NCI-H2171 treated with DMSO at 0.1 percent for 48 hours (cell line): ENCODE measurements around the gene TRPM4.
"Not testable (repeated sequence)": the region's sequence is repeated elsewhere in the genome, so short reads cannot be mapped to it uniquely, and the experiment has no call there.

Experiments
- DNase-seq: peaks from one replicate; lab custom pipeline; 2025; lab: John Stamatoyannopoulos, UW

Gene TRPM4

DNA sequence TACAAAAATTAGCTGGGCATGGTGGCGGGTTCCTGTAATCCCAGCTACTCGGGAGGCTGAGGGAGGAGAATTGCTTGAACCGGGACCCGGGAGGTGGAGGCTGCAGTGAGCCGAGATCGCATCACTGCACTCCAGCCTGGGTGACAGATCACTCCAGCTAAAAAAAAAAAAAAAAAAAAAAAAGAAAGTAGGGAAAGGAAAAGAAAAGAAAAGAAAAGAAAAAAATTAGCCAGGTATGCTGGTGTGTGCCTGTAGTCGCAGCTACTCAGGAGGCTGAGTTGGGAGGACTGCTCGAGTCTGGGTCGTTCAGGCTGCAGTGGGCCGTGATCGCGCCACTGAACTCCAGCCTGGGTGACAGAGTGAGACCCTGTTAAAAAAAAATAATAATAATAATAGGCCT, 30.4 kb upstream of the TRPM4 start:
- DNase-seq: not testable (repeated sequence)

DNA sequence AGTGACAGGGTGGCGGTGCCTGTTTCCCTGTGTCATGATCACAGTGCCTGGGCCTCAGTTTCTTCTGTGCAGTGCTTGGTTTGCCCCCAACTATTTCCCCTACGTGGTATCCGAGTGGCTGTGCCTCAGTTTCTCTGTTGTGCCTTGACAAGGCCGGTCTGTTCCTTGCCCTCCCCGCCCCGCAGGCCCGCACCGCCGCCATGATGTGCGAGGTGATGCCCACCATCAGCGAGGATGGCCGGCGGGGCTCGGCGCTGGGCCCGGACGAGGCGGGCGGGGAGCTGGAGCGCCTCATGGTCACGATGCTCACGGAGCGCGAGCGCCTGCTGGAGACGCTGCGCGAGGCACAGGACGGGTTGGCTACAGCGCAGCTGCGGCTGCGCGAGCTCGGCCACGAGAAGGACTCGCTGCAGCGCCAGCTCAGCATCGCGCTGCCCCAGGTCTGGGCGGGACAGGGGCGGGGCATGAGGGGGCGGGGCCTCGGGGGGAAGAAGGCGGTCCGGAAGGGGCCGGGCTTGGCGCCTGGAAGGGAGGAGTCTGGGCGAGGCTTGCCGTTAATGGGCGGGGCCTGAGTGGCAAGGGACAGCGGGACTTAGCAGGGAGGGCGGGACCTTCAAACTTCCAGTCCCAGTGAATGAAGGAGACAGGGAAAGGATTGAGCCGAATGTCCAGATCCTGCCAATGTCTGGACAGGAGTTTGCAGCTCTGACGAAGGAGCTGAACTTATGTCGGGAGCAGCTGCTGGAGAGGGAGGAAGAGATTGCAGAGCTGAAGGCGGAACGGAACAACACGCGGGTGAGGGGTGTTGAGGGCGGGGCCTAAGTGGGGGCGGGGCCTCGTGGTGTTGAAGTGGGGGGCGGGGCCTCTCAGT, 29.7 kb upstream of the TRPM4 start:
- peak; percentile 93 for DNase-seq

DNA sequence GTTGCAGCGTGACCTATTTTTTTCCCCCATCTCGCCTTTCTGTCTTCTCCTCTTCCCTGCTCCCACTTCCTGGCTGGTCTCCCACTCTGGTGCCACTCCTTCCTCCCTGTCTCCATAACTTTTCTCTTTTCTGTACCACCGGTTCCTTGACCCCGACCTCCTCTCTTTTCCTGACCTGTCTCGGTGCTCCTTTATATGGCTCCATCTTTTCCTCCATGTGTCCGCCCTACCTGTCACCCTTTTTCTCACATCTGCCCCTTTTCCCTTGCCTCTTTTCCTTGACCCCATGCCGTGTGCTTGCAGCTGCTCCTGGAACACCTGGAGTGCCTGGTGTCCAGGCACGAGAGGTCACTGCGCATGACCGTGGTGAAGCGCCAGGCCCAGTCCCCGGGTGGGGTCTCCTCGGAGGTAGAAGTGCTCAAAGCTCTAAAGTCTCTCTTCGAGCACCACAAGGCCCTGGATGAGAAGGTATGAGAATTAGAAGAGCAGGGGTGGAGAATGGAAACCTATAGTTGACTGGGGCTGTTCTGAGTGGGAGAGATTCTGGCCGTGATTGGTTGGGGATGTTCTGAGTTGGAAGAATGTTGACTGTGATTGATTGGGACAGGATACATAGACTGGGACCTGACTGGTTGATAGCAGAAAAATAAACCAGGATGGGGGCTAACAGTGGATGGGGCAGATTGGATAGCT, 28.9 kb upstream of the TRPM4 start:
- no peak for DNase-seq

DNA sequence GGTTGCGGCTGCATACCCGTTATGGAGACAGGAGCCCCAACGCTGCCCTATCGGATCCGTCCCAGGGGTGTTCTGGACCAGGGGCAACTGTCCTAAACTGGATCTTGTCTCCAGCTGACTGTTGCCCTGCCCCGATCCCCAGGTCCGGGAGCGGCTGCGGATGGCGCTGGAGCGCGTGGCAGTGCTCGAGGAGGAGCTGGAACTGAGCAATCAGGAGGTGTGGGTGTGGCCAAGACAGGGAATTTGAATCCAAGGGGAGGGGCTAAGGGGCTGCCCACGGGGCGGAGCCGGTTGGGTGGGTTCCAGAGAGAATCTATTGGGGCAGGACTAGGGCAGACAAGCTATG, 28.4 kb upstream of the TRPM4 start:
- DNase-seq: no peak

DNA sequence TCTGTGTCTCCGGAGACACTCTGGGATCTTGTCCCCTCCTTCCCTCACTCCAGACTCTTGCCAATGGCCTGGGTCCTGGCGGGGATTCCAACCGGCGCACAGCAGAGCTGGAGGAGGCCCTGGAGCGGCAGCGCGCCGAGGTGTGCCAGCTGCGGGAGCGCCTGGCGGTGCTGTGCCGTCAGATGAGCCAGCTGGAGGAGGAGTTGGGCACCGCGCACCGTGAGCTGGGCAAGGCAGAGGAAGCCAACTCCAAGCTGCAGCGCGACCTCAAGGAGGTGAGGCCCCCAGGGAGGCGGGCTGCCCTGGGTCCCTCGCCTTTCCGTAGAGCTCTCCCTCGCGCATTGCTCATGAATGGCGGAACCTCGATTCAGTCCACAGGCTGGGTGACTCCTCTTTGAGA, 27.3 kb upstream of the TRPM4 start:
- DNase-seq: no peak

DNA sequence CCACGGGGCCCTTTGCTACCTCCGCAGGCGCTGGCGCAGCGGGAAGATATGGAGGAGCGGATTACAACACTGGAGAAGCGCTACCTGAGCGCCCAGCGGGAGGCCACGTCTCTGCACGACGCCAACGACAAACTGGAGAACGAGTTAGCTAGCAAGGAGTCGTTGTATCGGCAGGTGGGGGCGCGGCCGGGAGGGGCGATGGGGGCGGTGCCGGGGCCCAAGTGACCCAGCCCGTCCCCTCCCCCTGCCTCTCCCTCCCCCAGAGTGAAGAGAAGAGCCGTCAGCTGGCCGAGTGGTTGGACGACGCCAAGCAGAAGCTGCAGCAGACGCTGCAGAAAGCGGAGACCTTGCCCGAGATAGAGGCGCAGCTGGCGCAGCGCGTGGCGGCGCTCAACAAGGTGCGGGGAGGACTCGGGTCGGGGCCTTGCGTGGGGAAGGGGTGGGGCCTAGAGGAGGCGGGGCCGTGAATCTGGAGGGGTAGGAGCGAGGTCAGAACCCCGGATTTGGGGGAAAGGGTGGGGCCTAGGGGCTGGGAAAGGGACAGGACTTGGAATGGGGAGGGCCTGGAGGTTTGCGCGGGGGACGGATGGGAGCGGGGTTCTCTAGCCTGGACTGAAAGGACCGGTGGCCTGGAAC, 24.5 kb upstream of the TRPM4 start:
- no peak for DNase-seq

DNA sequence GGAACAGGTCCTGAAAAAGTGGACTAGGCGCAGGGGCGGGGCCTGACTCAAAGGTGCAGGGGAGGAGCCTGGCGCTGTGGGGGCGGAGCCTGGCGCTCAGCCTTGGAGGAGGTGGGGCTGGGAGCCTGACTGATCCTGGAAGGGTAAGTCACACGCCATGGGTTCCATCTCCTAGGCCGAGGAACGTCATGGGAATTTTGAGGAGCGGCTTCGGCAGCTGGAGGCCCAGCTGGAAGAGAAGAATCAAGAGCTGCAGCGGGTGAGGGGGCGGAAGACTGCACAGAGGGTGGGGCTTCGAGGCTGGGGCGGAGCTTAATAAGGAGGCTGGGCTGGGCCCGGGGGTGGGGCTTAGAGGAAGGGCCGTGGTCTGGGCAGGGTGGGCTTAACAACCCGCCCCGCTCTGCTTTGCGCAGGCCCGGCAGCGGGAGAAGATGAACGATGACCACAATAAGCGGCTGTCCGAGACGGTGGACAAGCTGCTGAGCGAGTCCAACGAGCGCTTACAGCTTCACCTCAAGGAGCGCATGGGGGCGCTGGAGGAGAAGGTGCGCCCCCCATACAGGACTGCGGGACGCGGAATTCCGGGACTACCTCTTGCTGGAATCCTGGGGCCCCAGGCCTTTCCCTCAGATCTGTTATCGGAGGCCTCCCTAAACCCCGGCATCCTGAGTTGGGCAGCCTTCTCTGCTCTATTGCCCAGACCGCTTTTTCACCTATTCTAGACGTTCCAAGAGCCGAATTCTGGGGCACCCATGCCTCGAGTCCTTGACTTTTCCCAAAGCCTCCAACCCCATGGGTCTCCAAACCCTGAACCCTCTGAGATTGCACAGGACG, 23.8 kb upstream of the TRPM4 start:
- no peak for DNase-seq

DNA sequence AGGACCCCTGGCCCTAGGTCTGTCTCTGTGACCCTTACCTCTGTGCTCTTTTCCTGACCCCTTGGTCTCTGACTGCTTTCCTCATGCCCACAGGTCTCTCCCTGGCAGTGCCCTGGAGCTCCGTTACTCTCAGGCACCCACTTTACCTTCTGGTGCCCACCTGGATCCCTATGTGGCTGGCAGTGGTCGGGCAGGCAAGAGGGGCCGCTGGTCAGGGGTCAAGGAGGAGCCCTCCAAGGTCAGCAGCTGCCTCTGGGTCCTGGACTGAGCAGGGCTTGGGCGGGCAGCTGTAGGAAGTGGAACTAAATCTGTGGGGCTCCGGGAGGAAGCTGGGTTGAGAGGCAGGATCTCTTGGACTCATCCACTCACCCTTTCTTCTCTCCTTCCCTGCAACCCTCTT, 21.9 kb upstream of the TRPM4 start:
- DNase-seq: no peak

DNA sequence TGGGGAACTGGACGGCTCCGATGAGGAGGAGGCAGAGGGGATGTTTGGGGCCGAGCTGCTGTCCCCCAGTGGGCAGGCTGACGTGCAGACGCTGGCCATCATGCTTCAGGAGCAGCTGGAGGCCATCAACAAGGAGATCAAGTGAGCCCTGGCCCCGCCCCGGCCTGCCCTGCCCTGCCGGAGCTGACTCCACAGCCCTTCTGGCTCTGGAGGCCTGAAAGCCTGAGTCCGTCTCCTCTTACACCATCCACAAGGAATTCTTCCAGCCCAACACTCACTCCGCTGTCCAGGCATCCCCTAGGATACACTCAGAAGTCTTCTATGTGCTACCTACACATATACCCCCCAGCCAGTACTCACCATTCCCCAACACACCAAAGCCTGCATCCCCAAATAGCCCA, 20.8 kb upstream of the TRPM4 start:
- no peak for DNase-seq

DNA sequence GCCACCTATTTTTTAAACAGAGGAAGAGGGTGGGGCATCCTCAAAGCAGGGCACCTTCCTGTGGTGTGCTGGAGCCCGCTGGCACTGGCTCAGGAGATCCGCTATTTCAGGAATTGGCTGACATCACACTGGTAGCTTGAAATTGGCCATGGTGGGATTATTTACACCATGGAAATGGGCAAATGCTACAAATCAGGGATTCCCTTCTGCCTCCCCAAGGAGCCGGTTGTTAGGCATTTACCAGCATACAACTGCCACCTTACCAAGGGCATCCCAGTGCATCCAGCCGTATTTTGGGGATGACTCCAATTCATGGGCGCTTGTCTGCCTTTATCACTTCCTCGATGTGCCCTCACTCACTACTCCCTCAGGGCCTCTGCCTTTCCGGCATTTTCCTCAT, 16.6 kb upstream of the TRPM4 start:
- no peak for DNase-seq

DNA sequence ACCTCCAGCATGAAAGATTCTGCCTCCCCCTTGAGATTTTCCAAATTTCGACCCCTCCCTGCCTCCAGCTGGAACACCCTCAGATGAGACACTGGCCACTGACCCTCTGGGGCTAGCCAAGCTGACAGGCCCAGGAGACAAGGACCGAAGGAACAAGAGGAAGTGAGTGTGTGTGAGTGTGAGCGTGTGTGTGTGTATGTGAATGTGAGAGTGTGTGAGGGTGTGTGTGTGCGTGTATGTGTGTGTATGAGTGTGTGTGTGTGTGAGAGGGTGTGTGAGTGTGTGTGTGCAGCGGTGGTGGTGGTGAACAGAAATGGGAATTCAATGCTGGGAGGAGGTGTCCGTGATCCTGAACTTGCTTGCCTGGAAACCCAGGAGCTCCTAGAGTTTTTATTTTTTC, 16.2 kb upstream of the TRPM4 start:
- no peak for DNase-seq

DNA sequence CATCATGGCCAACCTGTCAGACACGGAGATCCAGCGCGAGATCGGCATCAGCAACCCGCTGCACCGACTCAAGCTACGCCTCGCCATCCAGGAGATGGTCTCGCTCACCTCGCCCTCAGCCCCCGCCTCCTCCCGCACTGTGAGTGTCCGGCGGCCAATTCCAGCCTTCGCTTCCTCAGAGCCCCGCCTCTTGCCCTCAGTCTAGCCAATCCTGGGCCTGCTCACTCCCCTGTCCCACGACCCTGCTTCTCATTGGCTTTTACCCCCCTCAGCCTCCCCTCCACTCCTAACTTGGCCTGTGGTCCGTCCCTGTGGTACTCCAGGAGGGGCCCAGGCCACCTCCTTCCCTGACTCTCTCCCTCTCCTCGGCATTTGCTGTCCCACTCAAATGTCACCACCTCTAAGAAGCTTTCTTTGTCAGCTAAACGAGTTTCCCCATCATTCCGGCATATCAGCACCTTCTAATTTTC, 14.7 kb upstream of the TRPM4 start:
- DNase-seq: peak; percentile 59

DNA sequence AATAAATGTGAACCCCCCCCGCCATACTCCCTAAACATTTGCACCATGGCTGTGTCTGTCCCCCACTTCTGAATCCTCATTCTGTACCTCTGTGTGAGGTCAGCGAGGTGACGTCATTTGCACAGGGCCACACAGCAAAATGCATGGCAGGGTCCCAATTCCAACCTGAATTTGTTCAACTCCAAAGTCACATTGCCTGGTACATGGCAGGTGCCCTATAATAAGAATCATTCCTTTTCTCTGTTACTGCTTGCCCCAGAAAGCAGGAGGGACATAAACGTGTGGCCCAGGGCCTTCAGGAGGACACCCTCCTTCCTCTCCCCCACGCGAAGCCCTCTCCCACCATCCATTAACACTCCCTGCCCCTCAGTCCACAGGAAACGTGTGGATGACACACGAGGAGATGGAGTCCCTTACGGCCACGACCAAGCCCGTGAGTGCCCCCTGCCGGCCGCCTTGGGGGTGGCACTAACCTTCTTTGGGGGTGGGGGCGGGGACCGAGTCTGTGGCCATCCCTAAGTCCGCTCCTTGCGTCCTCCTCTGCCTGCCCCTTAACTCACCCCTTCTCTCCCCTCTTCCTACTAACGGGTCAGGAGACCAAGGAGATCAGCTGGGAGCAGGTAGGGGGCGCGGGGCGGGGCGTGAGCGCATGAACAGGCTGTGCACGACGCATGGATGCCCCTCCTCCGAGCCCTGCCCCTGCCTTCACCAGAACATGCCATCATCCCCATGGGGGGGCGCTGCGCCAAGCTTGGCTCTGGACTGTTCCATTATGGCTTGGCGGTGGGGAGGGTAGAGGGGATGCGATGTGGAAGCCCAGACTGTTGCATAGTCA, 11.8 kb upstream of the TRPM4 start:
- DNase-seq: no peak

DNA sequence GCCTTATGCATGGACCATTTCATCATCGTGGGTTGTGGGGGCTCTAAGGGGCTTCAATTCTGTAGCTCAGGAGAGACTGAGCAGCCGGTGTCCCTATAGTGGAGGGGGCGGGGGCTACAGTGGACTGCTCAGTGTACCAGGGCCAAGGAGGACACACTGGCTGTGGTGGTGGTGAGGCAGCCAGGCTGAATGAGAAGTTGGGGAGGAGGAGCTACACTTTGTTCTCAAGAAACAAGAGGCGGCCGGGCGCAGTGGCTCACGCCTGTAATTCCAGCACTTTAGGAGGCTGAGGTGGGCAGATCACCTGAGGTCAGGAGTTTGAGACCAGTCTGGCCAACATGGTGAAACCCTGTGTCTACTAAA, 11.2 kb upstream of the TRPM4 start:
- DNase-seq: not testable (repeated sequence)

DNA sequence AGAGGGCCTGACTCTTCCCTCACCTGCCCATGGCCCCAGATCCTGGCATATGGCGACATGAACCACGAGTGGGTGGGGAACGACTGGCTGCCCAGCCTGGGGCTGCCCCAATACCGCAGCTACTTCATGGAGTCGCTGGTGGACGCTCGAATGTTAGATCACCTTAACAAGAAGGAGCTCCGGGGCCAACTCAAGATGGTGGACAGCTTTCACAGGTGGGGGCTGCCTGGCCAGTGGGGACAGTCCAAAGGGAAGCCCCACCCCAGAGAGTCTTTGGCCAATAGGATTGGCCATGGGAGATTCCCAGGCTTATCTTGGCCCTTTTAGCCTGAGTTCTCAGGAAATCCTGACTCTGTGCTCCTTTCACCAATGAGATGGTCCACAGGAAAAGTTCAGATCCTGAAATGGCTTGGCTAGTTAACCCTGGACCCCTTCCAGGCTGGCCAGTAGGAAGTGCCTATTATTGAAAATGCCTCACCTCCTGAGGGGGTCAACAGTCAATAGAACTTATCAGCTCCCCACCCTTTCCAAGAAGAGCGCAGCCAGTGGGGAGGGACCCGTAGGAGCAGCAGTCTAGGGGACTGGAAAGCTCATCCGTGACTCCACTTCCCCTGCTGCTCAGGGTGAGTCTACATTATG, 9.4 kb upstream of the TRPM4 start:
- DNase-seq: no peak

DNA sequence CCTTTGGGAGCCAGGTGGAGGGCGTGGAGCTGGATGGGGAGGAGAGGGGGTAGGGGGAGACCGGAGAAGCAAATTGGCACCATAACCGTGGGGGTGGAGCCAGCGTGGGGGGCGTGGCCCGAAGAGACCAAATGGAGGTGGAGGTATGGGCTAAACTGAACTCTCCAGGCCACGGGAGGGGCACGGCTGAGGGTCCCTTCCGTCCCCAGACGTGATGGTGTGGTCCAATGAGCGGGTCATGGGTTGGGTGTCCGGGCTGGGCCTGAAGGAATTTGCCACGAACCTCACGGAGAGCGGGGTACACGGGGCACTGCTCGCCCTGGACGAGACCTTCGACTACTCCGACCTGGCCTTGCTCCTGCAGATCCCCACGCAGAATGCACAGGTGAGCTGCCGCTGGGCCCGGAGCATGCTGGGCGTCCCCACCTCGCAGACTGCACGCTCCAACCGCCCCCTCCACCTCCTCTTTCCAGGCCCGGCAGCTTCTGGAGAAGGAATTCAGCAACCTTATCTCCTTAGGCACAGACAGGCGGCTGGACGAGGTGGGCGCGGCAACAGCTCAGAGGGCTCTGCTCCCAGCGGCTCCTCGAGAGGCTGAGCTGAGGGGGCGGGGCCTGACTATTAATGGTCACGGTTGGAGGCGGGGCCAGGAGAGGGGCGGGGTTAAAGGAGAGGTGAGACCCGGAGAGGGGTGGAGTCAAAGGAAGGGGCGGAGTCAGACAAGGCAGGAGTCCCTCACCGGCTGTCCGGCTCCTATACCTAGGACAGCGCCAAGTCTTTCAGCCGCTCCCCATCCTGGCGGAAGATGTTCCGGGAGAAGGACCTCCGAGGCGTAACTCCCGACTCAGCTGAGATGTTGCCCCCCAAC, 8.6 kb upstream of the TRPM4 start:
- DNase-seq: peak; percentile 96

DNA sequence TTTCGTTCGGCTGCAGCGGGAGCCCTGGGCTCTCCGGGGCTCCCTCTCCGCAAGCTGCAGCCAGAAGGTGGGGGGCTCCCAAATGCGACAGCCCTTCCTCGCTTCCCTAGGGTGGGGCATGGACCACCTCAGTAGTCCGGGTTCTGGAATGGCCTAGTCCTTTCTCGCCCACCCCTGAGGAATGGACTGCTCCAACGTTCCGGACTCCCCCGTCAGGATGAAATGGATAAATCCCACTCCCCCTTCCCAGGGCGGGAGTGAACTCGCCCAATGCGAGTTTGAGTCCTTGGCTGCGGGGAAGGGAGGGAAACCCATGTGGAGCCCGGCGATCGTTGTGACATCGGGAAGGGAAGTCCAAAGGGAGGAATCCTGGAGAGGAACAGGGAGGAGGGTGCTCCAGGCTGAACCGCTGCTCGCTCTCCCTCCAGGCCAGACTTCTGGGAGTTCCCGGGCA, 7.9 kb upstream of the TRPM4 start:
- peak; percentile 73 for DNase-seq

DNA sequence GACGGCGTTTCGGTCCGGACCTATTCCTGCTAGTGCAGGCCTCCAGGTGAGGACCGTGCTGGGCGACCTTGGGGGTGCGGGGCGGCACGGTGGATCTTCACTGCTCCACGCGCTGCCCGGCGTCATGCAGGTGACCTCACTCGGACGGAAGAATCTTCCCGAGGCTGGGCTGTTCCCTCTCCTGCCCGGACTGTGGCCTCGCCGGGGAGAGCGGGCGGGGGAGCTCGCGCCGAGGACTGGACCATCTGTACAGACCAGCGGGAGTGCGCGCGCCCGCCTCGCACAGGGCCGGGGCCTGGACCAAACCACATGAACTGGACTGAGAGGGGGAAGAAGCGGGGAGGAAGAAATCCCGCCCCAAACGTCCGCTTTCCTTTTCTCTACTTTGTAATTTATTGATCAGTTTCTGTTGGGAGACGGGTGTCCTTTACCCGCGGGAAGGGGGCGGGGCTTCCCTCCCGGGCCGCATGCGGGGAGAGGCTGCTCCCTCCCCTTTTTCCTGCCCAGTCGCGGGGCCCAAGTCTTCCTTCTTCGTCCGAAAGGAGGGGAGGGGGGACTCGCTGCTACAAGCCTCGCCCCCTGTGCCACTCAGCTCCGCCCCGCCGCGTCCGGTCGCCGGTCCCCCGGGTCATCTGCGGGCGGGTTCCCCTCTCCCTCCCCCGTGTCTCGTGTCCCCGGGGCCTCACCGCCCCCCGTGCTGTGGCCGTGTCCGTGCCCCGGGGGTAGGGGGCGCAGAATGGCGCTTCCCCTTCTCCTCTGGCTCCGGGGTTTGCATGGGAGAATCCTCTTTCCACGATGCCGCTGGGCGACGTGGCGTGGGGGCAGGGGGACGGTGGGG, 7.3 kb upstream of the TRPM4 start:
- DNase-seq: peak; percentile 81

DNA sequence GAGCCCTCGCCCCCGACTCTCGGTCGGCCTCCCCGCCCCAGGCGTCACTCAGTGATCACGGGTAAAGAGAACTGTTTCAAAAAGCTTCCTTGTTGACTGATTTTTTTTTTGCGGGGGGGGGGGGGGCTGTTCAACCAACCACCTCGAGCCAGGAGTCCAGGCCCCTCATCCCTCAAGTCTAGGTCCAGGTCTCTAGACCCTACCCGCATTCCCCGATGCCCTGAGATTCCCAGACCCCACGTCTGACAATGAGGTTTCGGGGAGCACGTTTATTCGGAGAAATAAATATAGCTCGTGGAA, 6.7 kb upstream of the TRPM4 start:
- no peak for DNase-seq
